Measurements from ENCODE around the gene GNB1. TPM values are rescaled to one million over a fixed set of nuclear protein-coding genes. Genes with fewer than 3 reads are reported as not detected.

Gene GNB1
- total and polyA plus RNA-seq, 10 of the 15 experiments (the other 5 are each of a cell fraction or from before 2014, with no cell fraction given) = 23.0 to 392 (median 93.9) TPM

GRCh38 chr1:1890506-1891348 is at the start of gene GNB1 (continued):
- TF ChIP-seq, protein P1, sequence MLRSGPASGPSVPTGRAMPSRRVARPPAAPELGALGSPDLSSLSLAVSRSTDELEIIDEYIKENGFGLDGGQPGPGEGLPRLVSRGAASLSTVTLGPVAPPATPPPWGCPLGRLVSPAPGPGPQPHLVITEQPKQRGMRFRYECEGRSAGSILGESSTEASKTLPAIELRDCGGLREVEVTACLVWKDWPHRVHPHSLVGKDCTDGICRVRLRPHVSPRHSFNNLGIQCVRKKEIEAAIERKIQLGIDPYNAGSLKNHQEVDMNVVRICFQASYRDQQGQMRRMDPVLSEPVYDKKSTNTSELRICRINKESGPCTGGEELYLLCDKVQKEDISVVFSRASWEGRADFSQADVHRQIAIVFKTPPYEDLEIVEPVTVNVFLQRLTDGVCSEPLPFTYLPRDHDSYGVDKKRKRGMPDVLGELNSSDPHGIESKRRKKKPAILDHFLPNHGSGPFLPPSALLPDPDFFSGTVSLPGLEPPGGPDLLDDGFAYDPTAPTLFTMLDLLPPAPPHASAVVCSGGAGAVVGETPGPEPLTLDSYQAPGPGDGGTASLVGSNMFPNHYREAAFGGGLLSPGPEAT (IDR thresholded peaks at IDR 0.05; ENCODE audit: low read depth) = no peak
- no peak for TF ChIP-seq HDGF (IDR thresholded peaks at IDR 0.05)
- TF ChIP-seq, protein P2, sequence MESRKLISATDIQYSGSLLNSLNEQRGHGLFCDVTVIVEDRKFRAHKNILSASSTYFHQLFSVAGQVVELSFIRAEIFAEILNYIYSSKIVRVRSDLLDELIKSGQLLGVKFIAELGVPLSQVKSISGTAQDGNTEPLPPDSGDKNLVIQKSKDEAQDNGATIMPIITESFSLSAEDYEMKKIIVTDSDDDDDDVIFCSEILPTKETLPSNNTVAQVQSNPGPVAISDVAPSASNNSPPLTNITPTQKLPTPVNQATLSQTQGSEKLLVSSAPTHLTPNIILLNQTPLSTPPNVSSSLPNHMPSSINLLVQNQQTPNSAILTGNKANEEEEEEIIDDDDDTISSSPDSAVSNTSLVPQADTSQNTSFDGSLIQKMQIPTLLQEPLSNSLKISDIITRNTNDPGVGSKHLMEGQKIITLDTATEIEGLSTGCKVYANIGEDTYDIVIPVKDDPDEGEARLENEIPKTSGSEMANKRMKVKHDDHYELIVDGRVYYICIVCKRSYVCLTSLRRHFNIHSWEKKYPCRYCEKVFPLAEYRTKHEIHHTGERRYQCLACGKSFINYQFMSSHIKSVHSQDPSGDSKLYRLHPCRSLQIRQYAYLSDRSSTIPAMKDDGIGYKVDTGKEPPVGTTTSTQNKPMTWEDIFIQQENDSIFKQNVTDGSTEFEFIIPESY (IDR thresholded peaks at IDR 0.05) = no peak
- TF ChIP-seq TARDBP (IDR thresholded peaks at IDR 0.05; ENCODE audit: borderline replicate concordance) = no peak
- TF ChIP-seq RBBP5 (conservative IDR thresholded peaks at IDR 0.05) = no peak
- no peak for TF ChIP-seq TCF3 (IDR thresholded peaks at IDR 0.05; ENCODE audit: borderline replicate concordance, insufficient read depth, low read depth, low read length)
- TF ChIP-seq, protein P3, sequence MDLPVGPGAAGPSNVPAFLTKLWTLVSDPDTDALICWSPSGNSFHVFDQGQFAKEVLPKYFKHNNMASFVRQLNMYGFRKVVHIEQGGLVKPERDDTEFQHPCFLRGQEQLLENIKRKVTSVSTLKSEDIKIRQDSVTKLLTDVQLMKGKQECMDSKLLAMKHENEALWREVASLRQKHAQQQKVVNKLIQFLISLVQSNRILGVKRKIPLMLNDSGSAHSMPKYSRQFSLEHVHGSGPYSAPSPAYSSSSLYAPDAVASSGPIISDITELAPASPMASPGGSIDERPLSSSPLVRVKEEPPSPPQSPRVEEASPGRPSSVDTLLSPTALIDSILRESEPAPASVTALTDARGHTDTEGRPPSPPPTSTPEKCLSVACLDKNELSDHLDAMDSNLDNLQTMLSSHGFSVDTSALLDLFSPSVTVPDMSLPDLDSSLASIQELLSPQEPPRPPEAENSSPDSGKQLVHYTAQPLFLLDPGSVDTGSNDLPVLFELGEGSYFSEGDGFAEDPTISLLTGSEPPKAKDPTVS (IDR thresholded peaks at IDR 0.05; ENCODE audit: low read depth, low read length) = no peak
- TF ChIP-seq TCF7 (IDR thresholded peaks at IDR 0.05; ENCODE audit: borderline replicate concordance) = no peak
- TF ChIP-seq CHD2 (IDR thresholded peaks at IDR 0.05; ENCODE audit: borderline replicate concordance, low read depth, low read length) = no peak
- TF ChIP-seq, protein P4, sequence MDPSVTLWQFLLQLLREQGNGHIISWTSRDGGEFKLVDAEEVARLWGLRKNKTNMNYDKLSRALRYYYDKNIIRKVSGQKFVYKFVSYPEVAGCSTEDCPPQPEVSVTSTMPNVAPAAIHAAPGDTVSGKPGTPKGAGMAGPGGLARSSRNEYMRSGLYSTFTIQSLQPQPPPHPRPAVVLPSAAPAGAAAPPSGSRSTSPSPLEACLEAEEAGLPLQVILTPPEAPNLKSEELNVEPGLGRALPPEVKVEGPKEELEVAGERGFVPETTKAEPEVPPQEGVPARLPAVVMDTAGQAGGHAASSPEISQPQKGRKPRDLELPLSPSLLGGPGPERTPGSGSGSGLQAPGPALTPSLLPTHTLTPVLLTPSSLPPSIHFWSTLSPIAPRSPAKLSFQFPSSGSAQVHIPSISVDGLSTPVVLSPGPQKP (IDR thresholded peaks at IDR 0.05; ENCODE audit: low read depth, low read length) = 0 out of 2 replicates have a peak, but pooled peaks have one; percentile 28
- TF ChIP-seq ZSCAN29 (IDR thresholded peaks at IDR 0.05) = peak; percentile 16; the same call in 1 of the 2 replicates
- TF ChIP-seq SMC3 (IDR thresholded peaks at IDR 0.05; ENCODE audit: borderline replicate concordance, low read length) = no peak
- TF ChIP-seq MXI1 (IDR thresholded peaks at IDR 0.05; ENCODE audit: low read depth, low read length) = peak; percentile 77
- TF ChIP-seq PML (IDR thresholded peaks at IDR 0.05; ENCODE audit: low read length) = no peak
- TF ChIP-seq ZBED1 (IDR thresholded peaks at IDR 0.05; ENCODE audit: borderline replicate concordance) = no peak
- TF ChIP-seq IKZF2 (IDR thresholded peaks at IDR 0.05) = no peak
- TF ChIP-seq KDM1A (IDR thresholded peaks at IDR 0.05; ENCODE audit: borderline replicate concordance) = no peak
- no peak for TF ChIP-seq ETV6 (conservative IDR thresholded peaks at IDR 0.05 in 1 of 2, IDR thresholded peaks at IDR 0.05 in 1 of 2; ENCODE audit: borderline replicate concordance in 1 of 2, low read depth in 1 of 2)
- no peak for TF ChIP-seq ATF3 (IDR thresholded peaks at IDR 0.05; ENCODE audit: borderline replicate concordance, extremely low read depth, low read depth, low read length)
- no peak for TF ChIP-seq CBX3 (IDR thresholded peaks at IDR 0.05; ENCODE audit: borderline replicate concordance, low read depth)
- TF ChIP-seq, protein P5, sequence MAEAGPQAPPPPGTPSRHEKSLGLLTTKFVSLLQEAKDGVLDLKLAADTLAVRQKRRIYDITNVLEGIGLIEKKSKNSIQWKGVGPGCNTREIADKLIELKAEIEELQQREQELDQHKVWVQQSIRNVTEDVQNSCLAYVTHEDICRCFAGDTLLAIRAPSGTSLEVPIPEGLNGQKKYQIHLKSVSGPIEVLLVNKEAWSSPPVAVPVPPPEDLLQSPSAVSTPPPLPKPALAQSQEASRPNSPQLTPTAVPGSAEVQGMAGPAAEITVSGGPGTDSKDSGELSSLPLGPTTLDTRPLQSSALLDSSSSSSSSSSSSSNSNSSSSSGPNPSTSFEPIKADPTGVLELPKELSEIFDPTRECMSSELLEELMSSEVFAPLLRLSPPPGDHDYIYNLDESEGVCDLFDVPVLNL (IDR thresholded peaks at IDR 0.05; ENCODE audit: low read depth, low read length) = no peak
- no peak for TF ChIP-seq BCL11A (IDR thresholded peaks at IDR 0.05; ENCODE audit: low read depth, low read length)
- TF ChIP-seq SIX5 (IDR thresholded peaks at IDR 0.05; ENCODE audit: low read depth, low read length, severe bottlenecking) = no peak

All from GM12878 (cell line).